Measurements from ENCODE around the gene COMMD1.

- no peak for TF ChIP-seq SUZ12 (IDR thresholded peaks at IDR 0.05; ENCODE audit: extremely low read depth, insufficient read depth, insufficient read length)
- no peak for TF ChIP-seq YY1 (IDR thresholded peaks at IDR 0.05; ENCODE audit: insufficient read depth, insufficient read length)
- no peak for TF ChIP-seq ZNF274 (IDR thresholded peaks at IDR 0.05; ENCODE audit: low read depth, low read length)
These were observed 194.2 kb downstream of the COMMD1 start for GRCh38 chr2:62099523-62100175.

Data from NT2/D1 (cell line).